H1 (cell line): Measurements from ENCODE around the gene QSOX2. TPM values are rescaled to one million over a fixed set of nuclear protein-coding genes. Genes with fewer than 3 reads are reported as not detected.

ENCODE experiments used
- ATF3 ChIP-seq: IDR thresholded peaks from 2 replicates; pipeline ENCODE4 v1.6.1; 2011; ENCODE audit warnings: low read depth, mild to moderate bottlenecking, low read length; ENCODE audit not compliant: insufficient read depth
- KDM5A ChIP-seq: fragments of 200-600 bp; IDR thresholded peaks from 2 replicates; pipeline ENCODE4 v1.7.1; 2012; ENCODE audit warnings: mild to moderate bottlenecking, low read length, inconsistent platforms, mixed read lengths
- POU5F1 ChIP-seq: IDR thresholded peaks from 2 replicates; pipeline ENCODE4 v1.6.1; 2011; ENCODE audit warnings: low read depth, mild to moderate bottlenecking, low read length, moderate library complexity
- polyA plus RNA-seq, 7 experiments: library from polyadenylated mRNA; depleted of rRNA in 3 of 7; stranded (reverse) in 5 of 7; unstranded in 2 of 7; fragments of >200 nt in 5 of 7; fragments of 200-250 nt in 2 of 7; gene quantifications; 1 replicate in 5 of 7; 2 replicates in 1 of 7; 4 replicates in 1 of 7; pipeline versions ENCODE4 v1.2.1 to v1.2.3, GENCODE V29; 2011 to 2013; ENCODE audit warnings: missing spikeins in 2 of 7, mixed read lengths in 2 of 7
- total RNA-seq: library from RNA; stranded (reverse); fragmentation: NEBNext Ultra II Directional; extraction: Animal tissue kit (Norgen Biotek cat#: 25700); gene quantifications from 2 replicates; pipeline ENCODE4 v1.2.1, GENCODE V29; 2021
- TF ChIP-seq, protein P1 (sequence below): IDR thresholded peaks from 2 replicates; pipeline ENCODE4 v1.6.1; 2012; ENCODE audit warnings: inconsistent platforms

Gene QSOX2
- total and polyA plus RNA-seq, 2 of the 8 experiments (the other 6 are each of a cell fraction or from before 2014, with no cell fraction given), result 18.0 to 28.6 TPM

- TF ChIP-seq, protein P1, sequence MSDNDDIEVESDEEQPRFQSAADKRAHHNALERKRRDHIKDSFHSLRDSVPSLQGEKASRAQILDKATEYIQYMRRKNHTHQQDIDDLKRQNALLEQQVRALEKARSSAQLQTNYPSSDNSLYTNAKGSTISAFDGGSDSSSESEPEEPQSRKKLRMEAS, result no peak
- TF ChIP-seq ATF3 (no peak), KDM5A (no peak), POU5F1 (no peak)
- TF ChIP-seq, all 59 proteins: peak for 0
These were observed 4.1 kb downstream of the QSOX2 start (continued) for GRCh38 chr9:136241542-136241941.
